Peyer's patch (tissue), 4 donors: Measurements from ENCODE around the gene GP1BB. TPM values are rescaled to one million over a fixed set of nuclear protein-coding genes. Genes with fewer than 3 reads are reported as not detected.

Experiments used
- DNase-seq, 3 donors: peaks; one replicate each; pipeline ENCODE4 v3.0.0-alpha.2; 2017 to 2019
- H3K27ac ChIP-seq, 4 donors: fragments of 200-600 bp; sonication (generic); one replicate each; pipeline ENCODE4 v1.5.1; 2016 to 2019
- H3K27me3 ChIP-seq, 2 donors: fragments of 200-600 bp; sonication (generic); one replicate each; pipeline ENCODE4 v1.5.1; 2019
- H3K36me3 ChIP-seq, 3 donors: fragments of 200-600 bp; sonication (generic); one replicate each; pipeline ENCODE4 v1.5.1; 2016 to 2019
- H3K4me1 ChIP-seq, 4 donors: fragments of 200-600 bp; sonication (generic); one replicate each; pipeline ENCODE4 v1.5.1; 2016 to 2019
- H3K4me3 ChIP-seq, 4 donors: fragments of 200-600 bp; sonication (generic); 1 replicate in 3 of 4; 2 replicates in 1 of 4; pipeline ENCODE4 v1.5.1; 2016 to 2019; ENCODE audit warnings: mild to moderate bottlenecking in 1 of 4
- H3K9me3 ChIP-seq, 4 donors: fragments of 200-600 bp; sonication (generic); one replicate each; pipeline ENCODE4 v1.5.1; 2016 to 2019; ENCODE audit warnings: mild to moderate bottlenecking in 1 of 4
- CTCF ChIP-seq, 6 experiments: fragments of 450-650 bp in 4 of 6; fragments of 200-600 bp in 2 of 6; sonication (generic) in 1 of 6; IDR thresholded peaks; one replicate each; pipeline ENCODE4 v1.5.1; 2017 to 2019; ENCODE audit warnings: antibody characterized with exemption in 6 of 6, mild to moderate bottlenecking in 3 of 6, moderate library complexity in 1 of 6
- POLR2A ChIP-seq, 2 donors: fragments of 450-650 bp; IDR thresholded peaks; one replicate each; pipeline ENCODE4 v1.5.1; 2017; ENCODE audit warnings: antibody characterized with exemption in 2 of 2, mild to moderate bottlenecking in 2 of 2, moderate library complexity in 2 of 2
- total RNA-seq, 4 donors: library from RNA; depleted of rRNA; stranded (reverse); fragments of >200 nt; gene quantifications; one replicate each; pipeline ENCODE4 v1.1.0, GENCODE V29; 2016

GP1BB gene
- total RNA-seq, 4 donors from 2014 or later = 1.1 to 9.1 (median 2.0) TPM

GRCh38 chr22:19772673-19773469 lies 49.5 kb downstream of the GP1BB start:
- Histone ChIP-seq H3K4me3 (peak overlapping the region in 1 of 4 donors; percentile 12), H3K9me3 (no peaks in the 10 kb centered on the region), H3K27ac (no peak overlapping the region), H3K27me3 (peaks cover 0 to 14% of the 10 kb centered on the region in 2 donors), H3K4me1 (peaks cover 0 to 14% (median 7%) of the 10 kb centered on the region in 4 donors), H3K36me3 (no peaks in the 10 kb centered on the region)
- peak in 2 of 3 donors; percentile 71 to 72 for DNase-seq
- TF ChIP-seq POLR2A (IDR thresholded peaks at IDR 0.05) (no peak), CTCF (IDR thresholded peaks at IDR 0.05) (no peak)

- H3K9me3 ChIP-seq = no peaks in the 10 kb centered on the region
- no peaks in the 10 kb centered on the region for H3K36me3 ChIP-seq
- peak overlapping the region in 1 of 4 donors; percentile 12 for H3K4me3 ChIP-seq
- peaks cover 0 to 14% (median 5%) of the 10 kb centered on the region in 4 donors for H3K4me1 ChIP-seq
- H3K27ac ChIP-seq = no peak overlapping the region
- no peak for TF ChIP-seq CTCF (IDR thresholded peaks at IDR 0.05)
- no peak for TF ChIP-seq POLR2A (IDR thresholded peaks at IDR 0.05)
- no peak for DNase-seq
- H3K27me3 ChIP-seq = peaks cover 0 to 7% of the 10 kb centered on the region in 2 donors
These were observed 50.2 kb downstream of the GP1BB start for GRCh38 chr22:19773470-19774040.

Other genes starting within 250 kb of the GP1BB start
- gene UFD1, start 244.3 kb upstream of the GP1BB start, total RNA-seq = 10 to 100 TPM; 39.2 to 74.3 (median 43.5) TPM
- gene CDC45, start 243.6 kb upstream of the GP1BB start, total RNA-seq = 10 to 100 TPM in 1 of 4 donors, 1 to 10 TPM in 2, not detected in 1; 3.2 to 28.9 (median 7.5) TPM
- 10 to 100 TPM; 27.0 to 67.0 (median 34.1) TPM for gene CLDN5, start 199.1 kb upstream of the GP1BB start, total RNA-seq
- gene SEPTIN5, start 9.0 kb upstream of the GP1BB start, total RNA-seq = 10 to 100 TPM in 1 of 4 donors, 1 to 10 TPM in 3; 2.8 to 20.6 (median 5.0) TPM
- gene TBX1, start 37.2 kb downstream of the GP1BB start, total RNA-seq = 1 to 10 TPM in 2 of 4 donors, under 1 TPM in 1, not detected in 1; 0.70 to 4.1 (median 1.1) TPM
- 1 to 10 TPM; 3.1 to 6.6 (median 4.9) TPM for gene GNB1L, start 131.3 kb downstream of the GP1BB start, total RNA-seq
- gene RTL10, start 131.3 kb downstream of the GP1BB start, total RNA-seq = 10 to 100 TPM in 3 of 4 donors, 1 to 10 TPM in 1; 2.5 to 26.1 (median 22.8) TPM
- 100 to 1,000 TPM in 3 of 4 donors, 10 to 100 TPM in 1; 89.1 to 149 (median 138) TPM for gene COMT, start 218.2 kb downstream of the GP1BB start, total RNA-seq
- 10 to 100 TPM; 24.7 to 29.8 (median 27.2) TPM for gene TXNRD2, start 218.3 kb downstream of the GP1BB start, total RNA-seq